GM21619 (cell line): ENCODE results near the gene ACSL4.

Source experiments
- ATAC-seq: cut with Tn5 transposase; IDR thresholded peaks from one replicate; pipeline ENCODE4 v1.9.1; 2021; ENCODE audit not compliant: unreplicated experiment

Gene ACSL4

GRCh38 chrX:109619771-109620170 is 113.3 kb downstream of the ACSL4 start:
- no peak for ATAC-seq

GRCh38 chrX:109614951-109615350 is 118.1 kb downstream of the ACSL4 start:
- ATAC-seq, result no peak

GRCh38 chrX:109601486-109601885 is 131.6 kb downstream of the ACSL4 start:
- ATAC-seq, result no peak

- no peak for ATAC-seq
These were observed 132.8 kb downstream of the ACSL4 start for GRCh38 chrX:109600237-109600651.

GRCh38 chrX:109596015-109596414 is 137.0 kb downstream of the ACSL4 start:
- ATAC-seq, result no peak
